Lower leg skin (tissue), 4 donors: Measurements from ENCODE around the gene KRT7. TPM values are rescaled to one million over a fixed set of nuclear protein-coding genes. Genes with fewer than 3 reads are reported as not detected.

ENCODE experiments used
- DNase-seq, 2 donors: peaks; one replicate each; pipeline ENCODE4 v3.0.0-alpha.2; 2019; ENCODE audit warnings: low spot score in 2 of 2
- H3K4me3 ChIP-seq: fragments of 200-600 bp; sonication (generic); 2 replicates; pipeline ENCODE4 v1.5.1; 2017; ENCODE audit warnings: mild to moderate bottlenecking, low read depth; ENCODE audit not compliant: poor library complexity, severe bottlenecking
- POLR2A ChIP-seq, 2 donors: fragments of 450-650 bp; IDR thresholded peaks; one replicate each; pipeline ENCODE4 v1.6.1; 2016 to 2017; ENCODE audit warnings: antibody characterized with exemption in 2 of 2, mild to moderate bottlenecking in 1 of 2, moderate library complexity in 1 of 2
- WGBS, 2 donors: methylation state at CpG; one replicate each; pipeline ENCODE4 v1.1.5; 2018; 5-methylcytosine and 5-hydroxymethylcytosine counted together
- intact Hi-C: fragments of 100-400 bp; cut with DNase I; formaldehyde crosslinking; loops from one replicate; pipeline ENCODE4 v1.15.0; 2023; ENCODE audit warnings: low total_unique reads
- total RNA-seq, 4 donors: library from RNA; depleted of rRNA; stranded (reverse); fragments of >200 nt; gene quantifications; one replicate each; pipeline ENCODE4 v1.1.0, GENCODE V29; 2016
- TF ChIP-seq, protein P1 (sequence below), 3 donors: fragments of 450-650 bp; IDR thresholded peaks; one replicate each; pipeline ENCODE4 v1.5.1; 2016; ENCODE audit warnings: antibody characterized with exemption in 3 of 3, mild to moderate bottlenecking in 3 of 3, moderate library complexity in 2 of 3

KRT7 gene
- total RNA-seq, 4 donors from 2014 or later, result 28.2 to 206 (median 125) TPM

DNA sequence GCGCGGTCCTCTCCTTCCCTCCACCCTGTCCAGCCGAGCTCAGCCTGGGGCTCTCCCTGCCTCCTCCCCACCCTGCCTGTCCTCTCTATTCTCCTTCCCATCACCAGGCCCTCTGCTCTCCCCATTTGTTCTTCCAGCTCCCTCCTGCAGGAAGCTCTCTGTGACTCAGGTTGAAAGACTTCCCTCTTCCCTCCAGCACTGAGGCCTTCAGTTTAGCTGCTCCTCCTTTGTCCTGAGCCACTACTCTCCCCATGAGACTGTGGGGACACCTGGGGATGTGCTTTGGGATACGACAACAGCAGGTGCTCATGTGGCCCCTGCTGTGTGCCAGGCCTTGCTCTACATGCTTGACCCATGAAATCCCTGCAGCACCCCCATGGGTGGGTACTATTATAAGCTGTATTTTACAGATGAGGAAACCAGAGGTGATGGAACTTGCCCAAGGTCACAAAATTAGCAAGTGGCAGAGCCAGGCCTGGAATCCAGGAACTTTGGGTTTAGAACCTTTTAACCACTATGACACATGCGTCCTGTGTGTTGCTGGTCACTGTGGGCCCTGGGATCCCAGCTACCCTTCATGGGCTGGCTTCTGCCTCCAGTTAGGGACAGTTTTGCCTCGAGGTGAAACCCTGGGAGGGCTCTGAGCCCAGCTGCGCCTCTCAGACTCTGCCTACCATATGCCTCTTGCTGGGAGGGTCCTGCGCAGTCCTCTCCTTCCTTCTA lies 46.8 kb upstream of the KRT7 start:
- intact Hi-C loops, result no loop called here
- 66 to 69% methylated on average over 8 of the region's 8 CpGs for WGBS, 2 donors
- no peak for DNase-seq

DNA sequence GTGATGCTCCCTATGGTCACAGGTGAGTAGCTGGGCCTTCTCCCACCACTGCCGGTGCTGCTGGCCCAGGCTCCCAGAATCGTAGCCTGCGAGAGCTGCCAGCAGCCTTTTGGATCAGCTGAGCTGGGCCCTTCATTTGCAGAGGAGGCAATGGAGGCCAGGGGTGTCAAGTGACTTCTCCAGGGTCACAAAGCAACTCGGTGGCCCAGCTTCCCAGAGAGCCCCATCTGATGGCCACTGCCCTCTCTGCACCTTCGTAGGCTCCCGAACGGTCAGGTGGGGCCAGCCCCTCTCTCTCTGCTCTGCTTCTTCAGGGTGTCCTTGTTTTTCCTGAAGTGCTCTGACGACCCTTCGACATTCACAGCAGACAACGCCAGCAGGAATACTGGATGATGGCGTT lies 45.8 kb upstream of the KRT7 start:
- 89 to 95% methylated on average over 9 to 11 of the region's 11 CpGs for WGBS, 2 donors
- TF ChIP-seq, protein P1, sequence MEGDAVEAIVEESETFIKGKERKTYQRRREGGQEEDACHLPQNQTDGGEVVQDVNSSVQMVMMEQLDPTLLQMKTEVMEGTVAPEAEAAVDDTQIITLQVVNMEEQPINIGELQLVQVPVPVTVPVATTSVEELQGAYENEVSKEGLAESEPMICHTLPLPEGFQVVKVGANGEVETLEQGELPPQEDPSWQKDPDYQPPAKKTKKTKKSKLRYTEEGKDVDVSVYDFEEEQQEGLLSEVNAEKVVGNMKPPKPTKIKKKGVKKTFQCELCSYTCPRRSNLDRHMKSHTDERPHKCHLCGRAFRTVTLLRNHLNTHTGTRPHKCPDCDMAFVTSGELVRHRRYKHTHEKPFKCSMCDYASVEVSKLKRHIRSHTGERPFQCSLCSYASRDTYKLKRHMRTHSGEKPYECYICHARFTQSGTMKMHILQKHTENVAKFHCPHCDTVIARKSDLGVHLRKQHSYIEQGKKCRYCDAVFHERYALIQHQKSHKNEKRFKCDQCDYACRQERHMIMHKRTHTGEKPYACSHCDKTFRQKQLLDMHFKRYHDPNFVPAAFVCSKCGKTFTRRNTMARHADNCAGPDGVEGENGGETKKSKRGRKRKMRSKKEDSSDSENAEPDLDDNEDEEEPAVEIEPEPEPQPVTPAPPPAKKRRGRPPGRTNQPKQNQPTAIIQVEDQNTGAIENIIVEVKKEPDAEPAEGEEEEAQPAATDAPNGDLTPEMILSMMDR (IDR thresholded peaks at IDR 0.05), result no peak
- no peak for DNase-seq
- no peak overlapping the region for H3K4me3 ChIP-seq
- intact Hi-C loops, result no loop called here

More for the DNA sequence above, 46.8 kb upstream of the KRT7 start:
- no peak overlapping the region for H3K4me3 ChIP-seq
- TF ChIP-seq POLR2A (IDR thresholded peaks at IDR 0.05), result no peak

DNA sequence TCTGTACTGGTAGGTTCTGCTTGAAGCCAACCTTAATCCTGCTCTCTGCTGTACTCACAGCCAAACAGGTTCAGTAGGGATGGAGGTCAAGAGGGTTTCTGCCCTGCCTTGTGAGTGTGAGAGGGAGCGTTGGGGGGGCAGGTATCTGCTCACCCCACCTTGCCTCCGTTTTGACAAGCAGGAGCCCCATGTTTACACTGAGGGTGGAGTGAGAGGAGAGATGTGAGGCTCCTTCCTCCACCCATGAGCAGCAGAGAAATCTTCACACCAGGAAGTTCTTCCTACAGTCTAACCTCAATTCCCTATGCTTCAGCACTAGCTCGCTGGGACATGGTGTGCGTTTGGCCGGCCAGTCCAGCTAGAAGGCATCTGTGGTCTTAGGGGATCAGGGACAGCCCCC lies 45.4 kb upstream of the KRT7 start:
- 89 to 90% methylated on average over 5 of the region's 5 CpGs for WGBS, 2 donors
- DNase-seq, result no peak
- no peak overlapping the region for H3K4me3 ChIP-seq
- TF ChIP-seq, protein P1 (IDR thresholded peaks at IDR 0.05), result no peak
- TF ChIP-seq POLR2A (IDR thresholded peaks at IDR 0.05), result no peak
- intact Hi-C loops, result no loop called here

DNA sequence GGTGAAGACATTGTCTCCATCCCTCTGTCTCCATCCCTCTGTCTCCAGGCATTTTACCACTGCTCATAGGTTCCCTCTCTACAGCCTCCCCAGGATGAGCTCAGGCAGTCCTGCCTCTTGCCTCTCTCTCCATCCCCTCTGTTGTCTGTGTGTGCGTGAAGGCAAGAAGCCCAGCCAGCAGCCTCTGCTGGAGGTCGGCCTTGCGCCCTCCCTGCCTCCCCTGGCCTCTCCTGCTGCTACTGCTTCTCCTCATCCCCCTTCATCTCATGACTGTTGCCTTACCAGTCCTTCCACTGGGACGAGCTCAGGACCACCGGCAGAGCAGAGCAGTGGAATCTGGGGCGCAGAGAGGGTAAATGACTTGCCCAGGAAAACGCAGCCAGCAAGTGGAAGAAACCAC lies 44.4 kb upstream of the KRT7 start:
- no peak overlapping the region for H3K4me3 ChIP-seq
- intact Hi-C loops, result no loop called here
- no peak for TF ChIP-seq POLR2A (IDR thresholded peaks at IDR 0.05)
- TF ChIP-seq, protein P1 (IDR thresholded peaks at IDR 0.05), result no peak
- no peak for DNase-seq
- WGBS, 2 donors, result 92 to 93% methylated on average over 7 of the region's 7 CpGs

DNA sequence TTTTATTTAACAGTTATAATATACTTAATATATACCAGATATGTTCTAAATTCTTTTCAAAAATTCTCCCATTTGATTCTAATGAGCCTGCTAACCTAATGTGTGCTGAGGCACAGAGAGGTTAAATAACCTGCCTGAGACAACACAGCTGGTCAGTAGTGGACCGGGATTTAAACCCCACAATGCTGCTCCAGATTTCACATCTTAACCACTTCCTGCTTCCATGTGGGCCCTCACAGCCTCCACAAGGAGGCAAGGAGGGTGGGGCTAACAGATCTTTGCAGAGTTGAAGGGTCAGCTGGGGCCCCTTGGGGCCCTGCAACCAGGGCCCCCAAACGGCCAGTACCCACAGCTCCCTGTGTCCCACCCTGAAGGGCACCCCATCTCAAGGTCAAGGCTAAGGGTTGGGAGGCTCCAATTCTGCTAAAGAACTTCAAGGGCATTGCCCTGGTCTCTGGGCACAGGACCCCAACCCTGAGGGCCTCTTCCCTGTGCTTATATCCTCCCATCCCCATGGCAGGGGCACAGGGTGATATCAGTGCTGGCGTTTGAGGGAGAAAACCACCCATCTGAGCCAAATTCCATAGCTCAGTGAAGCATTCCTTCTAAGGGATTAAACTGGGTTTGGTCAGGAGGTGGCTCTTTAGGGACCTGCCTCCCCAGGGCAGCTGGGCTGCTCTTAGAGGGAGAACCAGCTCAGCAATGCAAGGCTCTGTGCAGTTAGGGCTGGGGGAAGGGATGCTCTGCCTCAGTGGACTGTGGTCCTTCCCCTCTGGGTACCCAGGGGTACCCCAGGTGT lies 43.5 kb upstream of the KRT7 start:
- WGBS, 2 donors, result 55 to 68% methylated on average over 3 of the region's 3 CpGs
- no peak overlapping the region for H3K4me3 ChIP-seq
- TF ChIP-seq POLR2A (IDR thresholded peaks at IDR 0.05), result no peak
- TF ChIP-seq, protein P1 (IDR thresholded peaks at IDR 0.05), result no peak
- intact Hi-C loops, result no loop called here
- no peak for DNase-seq
